KMS-11 (cell line): ENCODE data around the gene ST6GALNAC4.

Experiments
- H2AFZ ChIP-seq: fragments of 200-600 bp; sonication (generic); 2 replicates; pipeline ENCODE4 v1.6.1; 2016; ENCODE audit warnings: antibody characterized with exemption, mixed run types, low read depth
- H3K27ac ChIP-seq: fragments of 200-600 bp; sonication (generic); 2 replicates; pipeline ENCODE4 v1.6.1; 2016; ENCODE audit warnings: mild to moderate bottlenecking, mixed run types
- H3K27me3 ChIP-seq: fragments of 200-600 bp; sonication (generic); 2 replicates; pipeline ENCODE4 v1.6.1; 2017; ENCODE audit warnings: mild to moderate bottlenecking, low read depth, mixed run types, moderate library complexity; ENCODE audit not compliant: insufficient read depth
- H3K36me3 ChIP-seq: fragments of 200-600 bp; sonication (generic); 2 replicates; pipeline ENCODE4 v1.6.1; 2017; ENCODE audit warnings: mild to moderate bottlenecking, mixed run types; ENCODE audit not compliant: insufficient read depth
- H3K4me1 ChIP-seq: fragments of 200-600 bp; sonication (generic); 2 replicates; pipeline ENCODE4 v1.6.1; 2016; ENCODE audit warnings: mild to moderate bottlenecking, low read depth, mixed run types; ENCODE audit not compliant: poor library complexity, severe bottlenecking
- H3K4me2 ChIP-seq: fragments of 200-600 bp; sonication (generic); 2 replicates; pipeline ENCODE4 v1.7.0; 2016; ENCODE audit warnings: mild to moderate bottlenecking, mixed run types
- H3K4me3 ChIP-seq: fragments of 200-600 bp; sonication (generic); IDR thresholded peaks from 2 replicates; pipeline ENCODE4 v1.6.1; 2017; ENCODE audit warnings: low read depth, low read length, mixed read lengths; ENCODE audit not compliant: insufficient read depth
- H3K79me2 ChIP-seq: fragments of 200-600 bp; sonication (generic); 2 replicates; pipeline ENCODE4 v1.6.1; 2016; ENCODE audit warnings: low read depth, mixed run types; ENCODE audit not compliant: insufficient read depth
- H3K9ac ChIP-seq: fragments of 200-600 bp; sonication (generic); 2 replicates; pipeline ENCODE4 v1.6.1; 2016; ENCODE audit warnings: mild to moderate bottlenecking, mixed run types
- H4K20me1 ChIP-seq: fragments of 200-600 bp; sonication (generic); 2 replicates; pipeline ENCODE4 v1.6.1; 2016; ENCODE audit warnings: mild to moderate bottlenecking, mixed run types; ENCODE audit not compliant: insufficient read depth
- TF ChIP-seq, protein P1 (sequence below): fragments of 200-600 bp; sonication (generic); conservative IDR thresholded peaks from 2 replicates; pipeline ENCODE4 v1.6.1; 2017; ENCODE audit warnings: low read depth, mild to moderate bottlenecking, antibody characterized with exemption, low read length, moderate library complexity, mixed read lengths

ST6GALNAC4 gene

DNA sequence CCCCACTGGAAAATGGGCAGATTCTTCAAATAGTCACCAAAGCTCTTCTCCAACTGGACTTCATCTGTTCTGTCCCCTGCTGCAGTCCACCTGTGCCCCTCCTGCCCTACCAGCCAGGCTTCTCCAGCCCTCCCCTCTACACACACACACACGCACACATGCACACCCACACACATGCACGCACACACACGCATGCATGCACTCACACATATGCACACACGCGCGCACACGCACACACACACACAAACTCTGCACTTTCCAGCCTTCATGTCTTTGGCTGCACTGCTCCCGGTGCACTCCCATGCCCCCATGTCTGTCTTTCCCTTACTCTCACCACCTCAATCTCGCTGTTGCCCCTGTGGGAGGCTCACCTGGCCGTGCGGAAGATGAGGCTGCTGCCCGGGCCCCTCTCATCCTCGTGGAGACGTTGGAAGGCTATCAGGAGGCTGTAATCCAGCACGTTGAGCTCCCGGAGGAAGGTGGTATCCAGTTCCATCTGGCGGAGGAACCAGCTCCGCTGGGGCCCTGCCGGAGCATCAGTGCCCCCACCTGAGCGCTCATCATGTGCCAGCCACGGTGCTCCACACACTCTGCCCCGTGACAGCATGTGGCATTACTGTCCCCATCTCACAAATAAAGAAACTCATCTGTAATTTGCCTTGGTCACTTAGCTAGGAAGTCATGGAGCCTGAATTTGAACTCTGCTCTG is 8.0 kb upstream of the ST6GALNAC4 start:
- TF ChIP-seq, protein P1, sequence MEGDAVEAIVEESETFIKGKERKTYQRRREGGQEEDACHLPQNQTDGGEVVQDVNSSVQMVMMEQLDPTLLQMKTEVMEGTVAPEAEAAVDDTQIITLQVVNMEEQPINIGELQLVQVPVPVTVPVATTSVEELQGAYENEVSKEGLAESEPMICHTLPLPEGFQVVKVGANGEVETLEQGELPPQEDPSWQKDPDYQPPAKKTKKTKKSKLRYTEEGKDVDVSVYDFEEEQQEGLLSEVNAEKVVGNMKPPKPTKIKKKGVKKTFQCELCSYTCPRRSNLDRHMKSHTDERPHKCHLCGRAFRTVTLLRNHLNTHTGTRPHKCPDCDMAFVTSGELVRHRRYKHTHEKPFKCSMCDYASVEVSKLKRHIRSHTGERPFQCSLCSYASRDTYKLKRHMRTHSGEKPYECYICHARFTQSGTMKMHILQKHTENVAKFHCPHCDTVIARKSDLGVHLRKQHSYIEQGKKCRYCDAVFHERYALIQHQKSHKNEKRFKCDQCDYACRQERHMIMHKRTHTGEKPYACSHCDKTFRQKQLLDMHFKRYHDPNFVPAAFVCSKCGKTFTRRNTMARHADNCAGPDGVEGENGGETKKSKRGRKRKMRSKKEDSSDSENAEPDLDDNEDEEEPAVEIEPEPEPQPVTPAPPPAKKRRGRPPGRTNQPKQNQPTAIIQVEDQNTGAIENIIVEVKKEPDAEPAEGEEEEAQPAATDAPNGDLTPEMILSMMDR: no peak
- Histone ChIP-seq H3K36me3 (no peaks in the 10 kb centered on the region), H4K20me1 (no peaks in the 10 kb centered on the region), H3K4me2 (no peak overlapping the region), H3K27ac (no peak overlapping the region), H2AFZ (no peak overlapping the region), H3K4me3 (no peak overlapping the region), H3K4me1 (peaks cover 52% of the 10 kb centered on the region), H3K9ac (no peak overlapping the region), H3K27me3 (no peaks in the 10 kb centered on the region), H3K79me2 (no peaks in the 10 kb centered on the region)

DNA sequence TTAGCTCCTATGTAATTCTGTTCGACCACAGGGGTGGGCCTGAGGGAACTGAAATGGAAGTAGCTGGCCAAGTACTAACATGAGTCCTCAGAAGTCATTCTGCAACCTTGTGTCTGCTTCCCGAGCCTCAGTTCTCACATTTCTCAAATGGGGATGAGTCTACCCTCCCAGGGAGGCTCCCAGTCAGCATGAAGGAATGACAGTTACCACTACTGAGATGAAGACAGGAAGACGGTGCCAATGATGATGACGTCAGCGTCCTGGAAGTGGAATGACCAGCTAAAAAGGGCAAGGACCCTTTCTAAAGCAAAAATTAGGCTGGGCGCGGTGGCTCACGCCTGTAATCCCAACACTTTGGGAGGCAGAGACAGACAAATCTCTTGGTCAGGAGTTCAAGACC is 6.9 kb upstream of the ST6GALNAC4 start:
- Histone ChIP-seq H3K4me3 (no peak overlapping the region), H2AFZ (no peak overlapping the region)

DNA sequence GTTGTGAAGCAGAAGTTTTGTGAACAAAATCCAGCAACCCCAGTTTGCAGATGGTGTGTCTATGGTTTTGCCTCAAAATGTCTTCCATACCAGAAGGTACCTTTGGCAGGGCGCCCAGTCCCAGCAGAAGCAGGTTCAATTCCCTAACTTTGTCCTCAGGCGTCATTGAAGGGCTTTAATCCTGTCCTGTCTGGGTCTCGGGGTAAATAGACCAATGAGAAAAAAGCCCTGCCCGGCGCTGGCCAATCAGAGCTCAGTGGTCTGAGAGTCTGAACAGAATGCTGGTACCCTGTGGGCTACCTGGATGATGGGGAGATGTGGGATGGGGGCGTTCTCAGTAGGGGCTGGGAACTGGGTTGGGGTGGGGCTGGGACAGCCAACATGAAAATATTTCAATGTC is 6.2 kb upstream of the ST6GALNAC4 start:
- peaks cover 52% of the 10 kb centered on the region for H3K4me1 ChIP-seq
- H3K27me3 ChIP-seq: no peaks in the 10 kb centered on the region
- H3K4me3 ChIP-seq: no peak overlapping the region
- H3K27ac ChIP-seq: no peak overlapping the region
- no peak overlapping the region for H2AFZ ChIP-seq
- peaks cover 13% of the 10 kb centered on the region; the same call in 1 of the 2 replicates for H3K79me2 ChIP-seq
- TF ChIP-seq, protein P1: no peak
- H4K20me1 ChIP-seq: no peaks in the 10 kb centered on the region
- no peak overlapping the region for H3K4me2 ChIP-seq
- no peak overlapping the region for H3K9ac ChIP-seq
- H3K36me3 ChIP-seq: no peaks in the 10 kb centered on the region

More for the DNA sequence above, 6.9 kb upstream of the ST6GALNAC4 start:
- no peaks in the 10 kb centered on the region for H3K27me3 ChIP-seq
- H3K27ac ChIP-seq: no peak overlapping the region
- H4K20me1 ChIP-seq: no peaks in the 10 kb centered on the region
- TF ChIP-seq, protein P1: no peak
- no peak overlapping the region for H3K4me2 ChIP-seq
- H3K36me3 ChIP-seq: no peaks in the 10 kb centered on the region
- H3K9ac ChIP-seq: no peak overlapping the region
- H3K79me2 ChIP-seq: peaks cover 6% of the 10 kb centered on the region; the same call in 1 of the 2 replicates
- peaks cover 52% of the 10 kb centered on the region for H3K4me1 ChIP-seq

DNA sequence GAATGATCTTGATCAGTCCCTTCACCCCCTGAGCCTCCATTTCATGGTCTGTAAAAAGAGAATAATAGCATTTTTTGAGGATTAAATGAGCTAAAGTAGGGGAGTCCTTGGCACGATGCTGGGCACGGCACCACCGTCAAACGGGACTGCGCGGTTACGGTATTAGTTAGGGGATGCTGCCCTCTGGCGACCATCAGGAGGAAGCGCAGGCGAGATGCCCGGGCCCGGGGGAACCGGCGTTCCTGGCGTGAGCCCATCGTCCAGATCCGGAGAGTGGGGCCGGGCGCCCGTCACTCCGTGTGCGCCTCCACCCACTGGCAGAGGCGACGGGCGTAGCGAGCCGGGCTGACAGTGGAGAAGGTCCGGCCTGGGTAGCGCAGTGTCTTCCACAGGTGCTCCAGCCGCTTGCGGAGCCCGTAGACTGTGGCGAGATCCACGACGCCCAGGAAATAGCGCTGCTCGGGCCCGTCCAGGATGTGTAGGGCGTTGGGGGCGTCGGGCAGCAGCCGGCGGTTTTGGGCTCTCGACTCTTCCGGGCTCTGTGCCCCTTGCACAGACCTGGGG is 4.8 kb upstream of the ST6GALNAC4 start:
- Histone ChIP-seq H4K20me1 (no peaks in the 10 kb centered on the region), H3K4me3 (no peak overlapping the region), H3K27me3 (no peaks in the 10 kb centered on the region), H3K36me3 (no peaks in the 10 kb centered on the region), H3K9ac (no peak overlapping the region), H3K79me2 (peaks cover 21% of the 10 kb centered on the region), H3K4me2 (peak overlapping the region; percentile 42; the same call in 1 of the 2 replicates), H3K27ac (no peak overlapping the region), H3K4me1 (peaks cover 52% of the 10 kb centered on the region), H2AFZ (no peak overlapping the region)
- TF ChIP-seq, protein P1: peak; percentile 83
